ENCODE measurements around the gene PCCB.

Gene PCCB

DNA sequence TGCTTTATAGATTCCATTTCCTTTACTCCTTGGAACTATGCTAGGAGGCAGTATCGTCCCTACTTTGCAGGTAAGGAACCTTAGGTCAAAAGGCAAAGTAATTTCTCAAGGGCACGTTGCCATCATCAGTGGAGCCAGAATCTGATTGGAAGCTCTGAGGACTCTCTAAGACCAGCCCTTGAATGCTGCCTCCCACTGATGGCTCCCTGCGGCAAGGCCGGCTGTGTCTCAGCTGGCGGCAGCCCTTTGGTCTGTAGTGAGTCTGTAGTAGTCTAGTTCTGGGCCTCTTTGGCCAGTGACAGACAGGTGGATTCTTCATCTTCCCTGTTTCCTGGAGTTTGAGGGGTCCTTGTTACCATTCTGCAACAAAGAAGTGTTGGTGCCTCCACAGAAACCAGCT, 76.2 kb downstream of the PCCB start:
- peaks cover 0 to 49% of the 10 kb centered on the region in 2 experiments; a peak in 1 of 3 replicates for H3K36me3 ChIP-seq (ENCODE audit: control insufficient read depth in 2 of 2, insufficient read depth in 1 of 2, low read length in 2 of 2)
- no peaks in the 10 kb centered on the region for H3K4me1 ChIP-seq (ENCODE audit: control insufficient read depth, insufficient read depth, low read length)
- POLR2A ChIA-PET, result no interaction called here
- CTCF ChIA-PET, result no interaction called here
- no peak overlapping the region for H3K27ac ChIP-seq (ENCODE audit: extremely low read depth, low read depth, low read length)
- TF ChIP-seq ZNF132 (tag by site-specific recombination; IDR thresholded peaks at IDR 0.05; ENCODE audit: borderline replicate concordance), result no peak
- TF ChIP-seq ZBTB21 (tag by site-specific recombination; IDR thresholded peaks at IDR 0.05), result no peak
- TF ChIP-seq FEZF1 (tag by site-specific recombination; IDR thresholded peaks at IDR 0.05), result no peak
- TF ChIP-seq KLF16 (tag by site-specific recombination; IDR thresholded peaks at IDR 0.05), result no peak
- no peak for TF ChIP-seq ZNF175 (tag by site-specific recombination; IDR thresholded peaks at IDR 0.05)
- TF ChIP-seq, protein P1, sequence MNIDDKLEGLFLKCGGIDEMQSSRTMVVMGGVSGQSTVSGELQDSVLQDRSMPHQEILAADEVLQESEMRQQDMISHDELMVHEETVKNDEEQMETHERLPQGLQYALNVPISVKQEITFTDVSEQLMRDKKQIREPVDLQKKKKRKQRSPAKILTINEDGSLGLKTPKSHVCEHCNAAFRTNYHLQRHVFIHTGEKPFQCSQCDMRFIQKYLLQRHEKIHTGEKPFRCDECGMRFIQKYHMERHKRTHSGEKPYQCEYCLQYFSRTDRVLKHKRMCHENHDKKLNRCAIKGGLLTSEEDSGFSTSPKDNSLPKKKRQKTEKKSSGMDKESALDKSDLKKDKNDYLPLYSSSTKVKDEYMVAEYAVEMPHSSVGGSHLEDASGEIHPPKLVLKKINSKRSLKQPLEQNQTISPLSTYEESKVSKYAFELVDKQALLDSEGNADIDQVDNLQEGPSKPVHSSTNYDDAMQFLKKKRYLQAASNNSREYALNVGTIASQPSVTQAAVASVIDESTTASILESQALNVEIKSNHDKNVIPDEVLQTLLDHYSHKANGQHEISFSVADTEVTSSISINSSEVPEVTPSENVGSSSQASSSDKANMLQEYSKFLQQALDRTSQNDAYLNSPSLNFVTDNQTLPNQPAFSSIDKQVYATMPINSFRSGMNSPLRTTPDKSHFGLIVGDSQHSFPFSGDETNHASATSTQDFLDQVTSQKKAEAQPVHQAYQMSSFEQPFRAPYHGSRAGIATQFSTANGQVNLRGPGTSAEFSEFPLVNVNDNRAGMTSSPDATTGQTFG (tag by site-specific recombination; IDR thresholded peaks at IDR 0.05; ENCODE audit: borderline replicate concordance), result no peak
- TF ChIP-seq ZNF600 (tag by site-specific recombination; IDR thresholded peaks at IDR 0.05), result no peak
- no peak for TF ChIP-seq TCF7L2 (IDR thresholded peaks at IDR 0.05; ENCODE audit: borderline replicate concordance, low read depth, low read length)
- no peak for TF ChIP-seq ZFP41 (tag by site-specific recombination; IDR thresholded peaks at IDR 0.05; ENCODE audit: borderline replicate concordance)
- no peak for TF ChIP-seq SP2 (tag by site-specific recombination; IDR thresholded peaks at IDR 0.05)
- TF ChIP-seq ZXDB (tag by site-specific recombination; IDR thresholded peaks at IDR 0.05), result no peak
- TF ChIP-seq, protein P2, sequence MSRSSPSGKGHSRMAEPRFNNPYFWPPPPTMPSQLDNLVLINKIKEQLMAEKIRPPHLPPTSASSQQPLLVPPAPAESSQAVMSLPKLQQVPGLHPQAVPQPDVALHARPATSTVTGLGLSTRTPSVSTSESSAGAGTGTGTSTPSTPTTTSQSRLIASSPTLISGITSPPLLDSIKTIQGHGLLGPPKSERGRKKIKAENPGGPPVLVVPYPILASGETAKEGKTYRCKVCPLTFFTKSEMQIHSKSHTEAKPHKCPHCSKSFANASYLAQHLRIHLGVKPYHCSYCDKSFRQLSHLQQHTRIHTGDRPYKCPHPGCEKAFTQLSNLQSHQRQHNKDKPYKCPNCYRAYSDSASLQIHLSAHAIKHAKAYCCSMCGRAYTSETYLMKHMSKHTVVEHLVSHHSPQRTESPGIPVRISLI (tag by site-specific recombination; IDR thresholded peaks at IDR 0.05), result no peak
- TF ChIP-seq ZNF777 (tag by site-specific recombination; IDR thresholded peaks at IDR 0.05; ENCODE audit: borderline replicate concordance), result no peak
- TF ChIP-seq ZNF16 (tag by site-specific recombination; IDR thresholded peaks at IDR 0.05; ENCODE audit: low read depth), result no peak
- no peak for TF ChIP-seq ZNF19 (tag by site-specific recombination; IDR thresholded peaks at IDR 0.05; ENCODE audit: low read depth)
- no peak for TF ChIP-seq ZNF221 (tag by site-specific recombination; IDR thresholded peaks at IDR 0.05; ENCODE audit: borderline replicate concordance)
- TF ChIP-seq ZNF114 (tag by site-specific recombination; IDR thresholded peaks at IDR 0.05), result no peak
- TF ChIP-seq, protein P3, sequence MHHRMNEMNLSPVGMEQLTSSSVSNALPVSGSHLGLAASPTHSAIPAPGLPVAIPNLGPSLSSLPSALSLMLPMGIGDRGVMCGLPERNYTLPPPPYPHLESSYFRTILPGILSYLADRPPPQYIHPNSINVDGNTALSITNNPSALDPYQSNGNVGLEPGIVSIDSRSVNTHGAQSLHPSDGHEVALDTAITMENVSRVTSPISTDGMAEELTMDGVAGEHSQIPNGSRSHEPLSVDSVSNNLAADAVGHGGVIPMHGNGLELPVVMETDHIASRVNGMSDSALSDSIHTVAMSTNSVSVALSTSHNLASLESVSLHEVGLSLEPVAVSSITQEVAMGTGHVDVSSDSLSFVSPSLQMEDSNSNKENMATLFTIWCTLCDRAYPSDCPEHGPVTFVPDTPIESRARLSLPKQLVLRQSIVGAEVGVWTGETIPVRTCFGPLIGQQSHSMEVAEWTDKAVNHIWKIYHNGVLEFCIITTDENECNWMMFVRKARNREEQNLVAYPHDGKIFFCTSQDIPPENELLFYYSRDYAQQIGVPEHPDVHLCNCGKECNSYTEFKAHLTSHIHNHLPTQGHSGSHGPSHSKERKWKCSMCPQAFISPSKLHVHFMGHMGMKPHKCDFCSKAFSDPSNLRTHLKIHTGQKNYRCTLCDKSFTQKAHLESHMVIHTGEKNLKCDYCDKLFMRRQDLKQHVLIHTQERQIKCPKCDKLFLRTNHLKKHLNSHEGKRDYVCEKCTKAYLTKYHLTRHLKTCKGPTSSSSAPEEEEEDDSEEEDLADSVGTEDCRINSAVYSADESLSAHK (tag by site-specific recombination; IDR thresholded peaks at IDR 0.05), result no peak
- no peaks in the 10 kb centered on the region for H3K9me3 ChIP-seq (ENCODE audit: control insufficient read depth, insufficient read depth, low read depth, low read length)
- H3K4me3 ChIP-seq (ENCODE audit: low read depth, low read length), result no peak overlapping the region

DNA sequence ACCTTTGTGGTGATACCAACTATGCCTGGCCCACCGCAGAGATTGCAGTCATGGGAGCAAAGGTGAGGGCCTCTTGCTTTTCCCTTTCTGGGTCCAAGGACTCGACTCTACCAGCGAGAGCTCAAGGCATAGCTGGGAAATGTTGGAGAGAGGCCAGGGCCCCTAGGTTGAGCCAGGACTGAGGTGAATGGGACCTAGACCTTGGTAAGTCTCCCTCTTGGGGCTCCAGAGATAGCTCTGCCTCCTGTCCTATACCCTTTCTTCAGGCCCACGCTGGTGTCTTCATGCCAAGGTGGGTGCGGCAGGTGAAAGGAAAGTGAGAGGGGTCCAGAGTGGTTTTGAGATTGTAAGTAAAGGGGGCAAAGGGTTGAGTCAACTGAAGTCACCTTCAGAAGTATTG, 77.5 kb downstream of the PCCB start:
- peaks cover 0 to 54% of the 10 kb centered on the region in 2 experiments; a peak in 1 of 3 replicates for H3K36me3 ChIP-seq (ENCODE audit: control insufficient read depth in 2 of 2, insufficient read depth in 1 of 2, low read length in 2 of 2)
- POLR2A ChIA-PET, result no interaction called here
- no peaks in the 10 kb centered on the region for H3K4me1 ChIP-seq (ENCODE audit: control insufficient read depth, insufficient read depth, low read length)
- CTCF ChIA-PET, result no interaction called here
- no peak overlapping the region for H3K4me3 ChIP-seq (ENCODE audit: low read depth, low read length)
- H3K27ac ChIP-seq (ENCODE audit: extremely low read depth, low read depth, low read length), result no peak overlapping the region
- H3K9me3 ChIP-seq (ENCODE audit: control insufficient read depth, insufficient read depth, low read depth, low read length), result no peaks in the 10 kb centered on the region
- TF ChIP-seq ZNF394 (tag by site-specific recombination; IDR thresholded peaks at IDR 0.05; ENCODE audit: borderline replicate concordance) (no peak), REPIN1 (tag by site-specific recombination; IDR thresholded peaks at IDR 0.05; ENCODE audit: low read depth) (no peak), ZNF561 (tag by site-specific recombination; IDR thresholded peaks at IDR 0.05; ENCODE audit: borderline replicate concordance) (no peak), ZNF140 (tag by site-specific recombination; IDR thresholded peaks at IDR 0.05) (no peak), KLF1 (tag by site-specific recombination; IDR thresholded peaks at IDR 0.05) (no peak), ZNF530 (tag by site-specific recombination; IDR thresholded peaks at IDR 0.05; ENCODE audit: low read depth) (no peak)
- TF ChIP-seq, protein P4, sequence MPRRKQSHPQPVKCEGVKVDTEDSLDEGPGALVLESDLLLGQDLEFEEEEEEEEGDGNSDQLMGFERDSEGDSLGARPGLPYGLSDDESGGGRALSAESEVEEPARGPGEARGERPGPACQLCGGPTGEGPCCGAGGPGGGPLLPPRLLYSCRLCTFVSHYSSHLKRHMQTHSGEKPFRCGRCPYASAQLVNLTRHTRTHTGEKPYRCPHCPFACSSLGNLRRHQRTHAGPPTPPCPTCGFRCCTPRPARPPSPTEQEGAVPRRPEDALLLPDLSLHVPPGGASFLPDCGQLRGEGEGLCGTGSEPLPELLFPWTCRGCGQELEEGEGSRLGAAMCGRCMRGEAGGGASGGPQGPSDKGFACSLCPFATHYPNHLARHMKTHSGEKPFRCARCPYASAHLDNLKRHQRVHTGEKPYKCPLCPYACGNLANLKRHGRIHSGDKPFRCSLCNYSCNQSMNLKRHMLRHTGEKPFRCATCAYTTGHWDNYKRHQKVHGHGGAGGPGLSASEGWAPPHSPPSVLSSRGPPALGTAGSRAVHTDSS (tag by site-specific recombination; IDR thresholded peaks at IDR 0.05), result no peak
- TF ChIP-seq, protein P5, sequence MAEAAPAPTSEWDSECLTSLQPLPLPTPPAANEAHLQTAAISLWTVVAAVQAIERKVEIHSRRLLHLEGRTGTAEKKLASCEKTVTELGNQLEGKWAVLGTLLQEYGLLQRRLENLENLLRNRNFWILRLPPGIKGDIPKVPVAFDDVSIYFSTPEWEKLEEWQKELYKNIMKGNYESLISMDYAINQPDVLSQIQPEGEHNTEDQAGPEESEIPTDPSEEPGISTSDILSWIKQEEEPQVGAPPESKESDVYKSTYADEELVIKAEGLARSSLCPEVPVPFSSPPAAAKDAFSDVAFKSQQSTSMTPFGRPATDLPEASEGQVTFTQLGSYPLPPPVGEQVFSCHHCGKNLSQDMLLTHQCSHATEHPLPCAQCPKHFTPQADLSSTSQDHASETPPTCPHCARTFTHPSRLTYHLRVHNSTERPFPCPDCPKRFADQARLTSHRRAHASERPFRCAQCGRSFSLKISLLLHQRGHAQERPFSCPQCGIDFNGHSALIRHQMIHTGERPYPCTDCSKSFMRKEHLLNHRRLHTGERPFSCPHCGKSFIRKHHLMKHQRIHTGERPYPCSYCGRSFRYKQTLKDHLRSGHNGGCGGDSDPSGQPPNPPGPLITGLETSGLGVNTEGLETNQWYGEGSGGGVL (tag by site-specific recombination; IDR thresholded peaks at IDR 0.05), result no peak

Data from HEK293 (cell line).